GM12865 (cell line): Measurements from ENCODE around the gene KIAA0753.

Experiments
- DNase-seq: peaks from one replicate; pipeline ENCODE4 v3.0.0; 2010; ENCODE audit warnings: low read depth
- H3K4me3 ChIP-seq: 2 replicates; pipeline ENCODE4 v1.5.1; 2011; ENCODE audit warnings: mild to moderate bottlenecking, low read depth, low read length, control low read depth
- CTCF ChIP-seq: IDR thresholded peaks from 2 replicates; pipeline ENCODE4 v1.5.1; 2011; ENCODE audit warnings: low read length, control low read depth, low read depth, inconsistent platforms; ENCODE audit not compliant: insufficient read depth; ENCODE audit errors: missing control alignments

KIAA0753 gene

DNA sequence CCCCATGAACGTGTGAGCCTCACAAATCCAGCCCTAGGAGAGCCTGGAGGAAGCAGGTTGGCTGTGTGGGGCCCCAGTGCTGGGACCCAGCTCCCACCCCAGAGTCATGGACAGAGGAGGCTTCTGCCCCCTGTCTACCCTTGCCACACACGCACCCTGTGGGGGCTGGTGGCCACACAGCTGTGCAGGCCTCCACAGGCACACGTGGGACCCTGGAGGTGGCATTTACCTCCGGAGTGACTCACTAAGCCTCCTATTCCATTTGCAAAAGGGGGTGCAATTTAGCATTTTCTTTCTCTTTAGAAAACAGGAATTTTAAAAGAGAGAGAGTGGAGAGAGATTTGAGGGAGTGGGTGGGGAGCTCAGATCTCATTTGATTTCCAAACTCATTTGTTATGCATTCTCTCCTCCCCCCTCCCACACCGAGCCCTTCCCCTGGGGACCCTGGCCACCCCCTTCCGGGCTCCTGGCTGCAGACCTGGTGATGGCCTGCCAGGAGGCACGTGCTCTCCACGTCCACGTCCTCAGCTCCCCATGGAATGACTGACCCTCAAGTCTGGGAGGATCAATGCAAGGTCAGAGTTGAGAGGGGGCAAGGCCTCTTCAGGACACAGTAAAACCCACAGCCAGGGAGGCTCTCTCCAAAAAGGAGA, 91.0 kb downstream of the KIAA0753 start:
- no peak for DNase-seq
- no peak overlapping the region for H3K4me3 ChIP-seq
- no peak for TF ChIP-seq CTCF

- H3K4me3 ChIP-seq = no peak overlapping the region
- peak; percentile 78 for DNase-seq
- no peak for TF ChIP-seq CTCF
Measured at GRCh38 chr17:6548578-6549330, 91.8 kb downstream of the KIAA0753 start.

- no peak for TF ChIP-seq CTCF
- H3K4me3 ChIP-seq = no peak overlapping the region
- no peak for DNase-seq
Measured at GRCh38 chr17:6548034-6548433, 92.5 kb downstream of the KIAA0753 start.

DNA sequence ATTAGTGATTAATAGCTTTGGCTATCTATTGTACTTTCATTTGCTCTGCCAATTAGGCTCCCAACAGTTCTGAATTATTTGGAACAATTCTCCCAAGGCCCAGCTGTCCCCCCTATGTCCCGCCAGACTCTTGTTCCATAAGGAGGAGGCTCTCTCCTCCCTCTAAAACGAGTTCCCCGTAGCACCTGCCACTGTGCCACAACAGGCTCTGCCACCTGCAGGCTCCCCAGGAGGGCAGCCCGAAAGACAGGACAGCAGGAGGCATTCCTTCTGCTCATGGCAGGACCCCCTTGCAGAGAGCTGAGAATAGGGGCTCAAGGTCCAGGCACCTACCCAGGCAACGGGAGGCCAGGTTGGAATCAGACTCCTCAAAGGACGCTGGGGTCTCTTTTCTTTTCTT, 93.2 kb downstream of the KIAA0753 start:
- DNase-seq = no peak
- no peak overlapping the region for H3K4me3 ChIP-seq
- TF ChIP-seq CTCF = no peak

GRCh38 chr17:6546069-6546718, 94.3 kb downstream of the KIAA0753 start:
- no peak for TF ChIP-seq CTCF
- H3K4me3 ChIP-seq = no peak overlapping the region
- DNase-seq = peak; percentile 69

DNA sequence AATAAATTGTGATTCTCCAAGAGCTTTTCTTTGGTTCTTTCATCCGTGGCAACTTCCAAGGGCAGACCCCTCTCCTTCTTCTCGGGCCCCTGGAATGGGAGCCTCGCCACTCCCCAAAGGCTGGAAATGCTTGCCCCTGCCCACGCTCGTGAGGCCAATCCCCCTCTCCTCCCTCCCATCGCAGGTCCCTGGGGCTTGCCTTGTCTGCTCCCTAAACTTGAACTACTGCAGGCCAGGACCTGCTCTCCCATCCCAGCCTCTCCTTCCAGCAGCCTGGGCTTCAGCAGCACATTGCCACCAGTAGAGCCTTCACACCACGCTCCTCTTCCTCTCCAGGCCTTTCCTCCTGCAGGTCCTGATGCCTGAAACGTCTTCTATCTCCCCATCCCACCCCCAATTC, 95.2 kb downstream of the KIAA0753 start:
- TF ChIP-seq CTCF = no peak
- no peak for DNase-seq
- H3K4me3 ChIP-seq = no peak overlapping the region
